ENCODE results near the gene PGAP1.
"Not testable (repeated sequence)": the region's sequence is repeated elsewhere in the genome, so short reads cannot be mapped to it uniquely, and the experiment has no call there.

PGAP1 gene

DNA sequence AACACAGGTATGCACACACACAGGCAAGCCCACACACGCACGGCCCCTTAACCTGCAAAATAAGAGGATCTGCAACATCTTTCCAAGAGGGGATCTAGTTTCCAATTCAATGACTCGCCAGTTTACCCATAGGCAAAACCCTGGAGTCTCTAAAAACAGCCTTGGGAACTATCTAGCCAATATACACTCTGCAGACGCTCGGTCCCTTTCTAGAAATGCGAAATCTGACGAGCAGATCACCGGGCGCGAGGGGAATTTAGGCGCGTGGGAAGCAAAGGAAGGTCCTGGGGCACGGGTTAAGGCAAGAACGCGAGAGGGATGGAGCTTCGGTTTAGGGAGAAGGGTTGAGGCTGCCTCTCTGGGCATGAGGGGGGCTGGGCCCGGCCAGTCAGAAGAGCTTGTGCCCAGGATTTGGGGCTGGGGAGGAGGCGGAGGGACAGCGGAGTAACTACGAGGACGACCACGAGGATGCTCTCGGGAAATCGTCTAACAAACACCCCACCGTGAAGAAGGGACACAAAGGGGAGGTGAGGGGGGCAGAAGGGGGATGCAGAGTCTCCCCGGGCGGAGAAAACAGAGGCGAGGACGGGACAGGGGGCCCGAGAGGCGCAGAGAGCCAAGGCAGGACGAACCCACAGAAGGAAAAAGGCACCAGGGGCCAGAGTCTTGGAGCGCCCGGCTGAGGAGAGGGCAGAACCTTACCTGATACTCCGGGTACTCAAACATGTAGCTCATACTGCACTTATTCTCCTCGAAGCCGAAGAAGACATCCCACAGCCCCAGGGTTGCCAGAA lies 542 bp downstream of the PGAP1 start:
- H3K27ac Mint-ChIP-seq = peak overlapping the region; percentile 96 to 97
- H3K4me3 Mint-ChIP-seq = peak overlapping the region; percentile 90 to 93
- H3K9me3 Mint-ChIP-seq = no peaks in the 10 kb centered on the region
- DNase-seq (peak in 1 of 2 donors; percentile 31), ATAC-seq (peak; percentile 47)
- H3K4me1 Mint-ChIP-seq = peaks cover 39% of the 10 kb centered on the region
- no peaks in the 10 kb centered on the region for H3K27me3 Mint-ChIP-seq

DNA sequence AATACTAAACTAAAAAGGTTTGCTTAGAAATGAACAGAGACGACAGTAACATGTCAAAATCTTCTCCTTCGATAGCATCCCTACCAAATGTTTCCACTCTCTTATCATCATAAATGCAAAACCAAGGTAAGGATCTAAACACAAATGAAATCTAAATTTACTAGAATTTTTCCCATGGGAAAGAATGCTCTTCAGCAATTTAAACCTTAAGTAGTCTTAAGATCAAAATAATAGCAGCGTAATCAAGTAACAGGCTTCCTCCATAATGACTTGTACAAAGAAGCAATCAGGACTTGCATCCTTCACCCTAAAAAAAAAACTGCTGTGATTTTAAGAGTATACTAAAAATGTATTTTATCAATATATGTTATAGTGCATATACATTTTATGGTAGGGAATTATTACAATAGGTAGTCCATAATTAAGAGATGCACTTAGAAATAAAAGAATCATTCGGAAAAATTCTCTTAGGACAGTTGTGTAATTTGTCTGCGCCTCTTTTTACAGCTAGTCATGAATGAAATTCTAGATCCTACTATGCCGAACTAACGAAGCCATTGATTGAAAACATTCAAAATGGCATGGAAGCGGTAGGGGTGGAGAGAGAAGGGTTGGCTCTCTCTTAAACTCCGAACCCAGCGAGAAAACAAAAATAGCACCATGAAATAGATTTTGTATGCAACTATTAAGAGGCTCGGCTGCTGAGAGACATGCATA lies 1.3 kb downstream of the PGAP1 start:
- ATAC-seq = no peak
- DNase-seq = no peak
- H3K9me3 Mint-ChIP-seq = no peaks in the 10 kb centered on the region
- H3K27ac Mint-ChIP-seq = peak overlapping the region; percentile 96 to 97
- peak overlapping the region; percentile 90 to 93 for H3K4me3 Mint-ChIP-seq
- peaks cover 44% of the 10 kb centered on the region for H3K4me1 Mint-ChIP-seq
- no peaks in the 10 kb centered on the region for H3K27me3 Mint-ChIP-seq

DNA sequence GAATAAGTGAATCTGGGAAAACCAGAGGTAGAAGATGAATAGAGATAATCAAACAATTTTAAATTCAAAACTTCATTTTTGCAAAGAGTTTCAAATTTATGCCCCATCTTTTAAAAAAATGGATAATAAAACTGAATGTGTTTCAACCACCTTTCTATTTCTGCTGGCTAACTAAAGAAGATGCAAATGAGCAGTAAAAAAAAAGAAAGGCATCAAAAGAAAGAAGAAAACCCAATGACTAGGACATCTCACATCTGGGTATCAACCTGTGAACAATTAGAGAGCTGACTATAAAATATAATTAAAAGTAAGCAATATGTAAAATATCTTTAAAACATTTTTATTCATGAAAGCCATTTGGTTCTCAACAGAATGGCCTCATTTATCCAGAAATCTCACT lies 2.5 kb downstream of the PGAP1 start:
- no peaks in the 10 kb centered on the region for H3K27me3 Mint-ChIP-seq
- H3K4me1 Mint-ChIP-seq = peaks cover 52% of the 10 kb centered on the region
- peaks cover 0 to 6% of the 10 kb centered on the region in 2 donors for H3K9me3 Mint-ChIP-seq
- ATAC-seq (no peak), DNase-seq (no peak)
- peak overlapping the region; percentile 57 to 93 for H3K4me3 Mint-ChIP-seq
- H3K27ac Mint-ChIP-seq = no peak overlapping the region

DNA sequence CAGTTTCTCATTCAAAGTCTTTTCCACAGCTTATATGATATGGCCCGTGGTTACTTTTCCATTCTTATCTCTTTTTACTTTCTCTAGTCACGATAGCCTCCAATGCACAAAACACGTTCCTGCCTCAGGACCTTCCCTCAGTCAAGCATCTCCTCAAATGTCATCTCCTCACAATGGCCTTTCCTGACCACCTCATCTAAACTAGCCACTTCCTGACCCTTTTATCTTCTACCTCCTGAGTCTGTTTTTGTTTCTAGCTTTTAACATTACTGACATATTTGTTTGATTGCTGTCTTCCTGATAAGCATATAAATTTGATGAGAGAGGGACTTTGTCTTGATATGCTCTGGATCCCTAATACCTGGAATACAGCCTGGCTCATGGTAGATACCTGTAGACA lies 7.6 kb downstream of the PGAP1 start:
- DNase-seq = no peak
- Mint-ChIP-seq H3K9me3 (peaks cover 0 to 23% of the 10 kb centered on the region in 2 donors), H3K27ac (no peak overlapping the region), H3K4me1 (peaks cover 60% of the 10 kb centered on the region), H3K4me3 (no peak overlapping the region), H3K27me3 (no peaks in the 10 kb centered on the region)
- ATAC-seq = no peak

DNA sequence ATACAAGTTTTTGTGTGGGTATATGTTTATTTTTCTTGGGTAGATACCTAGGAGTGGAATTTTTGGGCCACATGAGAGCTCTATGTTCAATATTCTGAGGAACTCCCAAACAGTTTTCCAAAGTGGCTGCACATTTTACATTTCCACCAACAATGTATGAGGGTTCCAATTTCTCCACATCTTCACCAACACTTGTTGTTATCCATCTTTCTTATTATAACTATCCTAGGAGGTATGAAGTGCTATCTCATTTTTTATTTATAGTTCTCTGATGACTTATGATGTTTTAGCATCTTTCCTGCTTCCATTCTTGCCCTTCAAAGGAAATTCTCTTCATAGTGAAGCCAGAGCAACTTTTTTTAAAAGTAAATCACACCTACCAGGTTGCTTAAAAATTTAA lies 8.7 kb downstream of the PGAP1 start:
- ATAC-seq = no peak
- no peak for DNase-seq
- H3K9me3 Mint-ChIP-seq = peaks cover 0 to 23% of the 10 kb centered on the region in 2 donors
- H3K4me3 Mint-ChIP-seq = no peak overlapping the region
- no peaks in the 10 kb centered on the region for H3K27me3 Mint-ChIP-seq
- H3K27ac Mint-ChIP-seq = no peak overlapping the region
- H3K4me1 Mint-ChIP-seq = peaks cover 51% of the 10 kb centered on the region

DNA sequence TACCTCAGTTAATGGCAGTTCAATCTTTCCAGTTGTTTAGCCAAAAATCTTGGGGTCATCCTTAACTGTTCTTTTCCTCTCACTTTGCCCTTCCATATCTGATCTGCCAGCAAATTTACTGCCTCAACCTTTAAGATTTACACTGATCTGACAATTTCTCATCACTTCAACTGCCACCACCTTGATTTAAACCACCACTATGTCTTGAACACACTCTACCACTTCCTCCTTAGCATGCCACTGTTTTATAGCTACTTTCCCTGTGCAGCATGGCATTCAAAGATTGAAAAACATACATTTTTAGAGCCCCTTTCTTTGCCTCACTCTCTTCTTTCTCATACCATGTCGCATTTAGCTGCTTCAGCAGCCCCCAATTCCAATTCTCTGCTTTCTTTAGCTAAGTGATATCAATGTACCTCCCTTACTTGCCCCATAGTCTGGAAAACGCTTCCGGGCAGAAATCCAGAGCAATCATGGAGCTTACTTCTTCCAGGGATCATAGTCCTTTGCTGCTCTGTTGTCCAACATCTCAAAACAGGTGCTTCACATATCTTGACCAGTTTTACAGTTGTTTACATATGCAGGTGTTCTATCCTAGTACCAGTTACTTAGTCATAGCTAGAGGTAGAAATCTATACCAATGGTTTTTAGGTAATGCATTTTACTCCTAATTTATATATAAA lies 10.9 kb downstream of the PGAP1 start:
- ATAC-seq (peak; percentile 82), DNase-seq (no peak)
- Mint-ChIP-seq H3K9me3 (peaks cover 0 to 23% of the 10 kb centered on the region in 2 donors), H3K4me1 (peaks cover 37% of the 10 kb centered on the region), H3K4me3 (peak overlapping the region; percentile 56 to 80), H3K27ac (peak overlapping the region; percentile 1 to 97), H3K27me3 (no peaks in the 10 kb centered on the region)

DNA sequence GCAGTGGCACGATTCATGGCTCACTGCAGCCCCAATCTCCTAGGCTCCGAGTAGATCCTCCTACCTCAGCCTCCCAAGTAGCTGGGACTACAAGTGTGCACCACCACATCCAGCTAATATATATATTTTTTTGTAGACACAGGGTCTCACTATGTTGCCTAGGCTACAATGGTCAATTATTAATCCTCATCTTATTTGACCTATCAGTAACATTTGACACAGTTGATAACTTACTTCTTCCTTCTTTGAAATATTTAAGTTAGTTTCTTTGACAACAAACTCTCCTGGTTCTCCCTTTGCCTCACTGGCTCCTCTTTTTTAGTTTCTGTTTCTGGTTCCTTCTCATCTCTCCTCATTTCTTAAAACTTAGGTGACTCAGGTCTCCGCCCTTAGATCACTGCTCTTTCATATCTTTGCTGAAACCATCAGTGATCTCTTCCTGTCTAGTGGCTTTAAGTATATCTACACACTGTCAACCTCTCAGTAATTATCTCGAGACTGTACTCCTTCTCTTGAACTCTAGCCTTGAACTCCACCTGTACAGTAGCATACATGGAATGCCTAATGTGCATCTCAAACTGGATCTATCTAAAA lies 11.5 kb downstream of the PGAP1 start:
- peak; percentile 99 for ATAC-seq
- no peaks in the 10 kb centered on the region for H3K27me3 Mint-ChIP-seq
- peak overlapping the region; percentile 56 to 80 for H3K4me3 Mint-ChIP-seq
- H3K9me3 Mint-ChIP-seq = peaks cover 0 to 23% of the 10 kb centered on the region in 2 donors
- peaks cover 35% of the 10 kb centered on the region for H3K4me1 Mint-ChIP-seq
- peak in 1 of 2 donors; percentile 44 for DNase-seq
- peak overlapping the region; percentile 1 to 97 for H3K27ac Mint-ChIP-seq

DNA sequence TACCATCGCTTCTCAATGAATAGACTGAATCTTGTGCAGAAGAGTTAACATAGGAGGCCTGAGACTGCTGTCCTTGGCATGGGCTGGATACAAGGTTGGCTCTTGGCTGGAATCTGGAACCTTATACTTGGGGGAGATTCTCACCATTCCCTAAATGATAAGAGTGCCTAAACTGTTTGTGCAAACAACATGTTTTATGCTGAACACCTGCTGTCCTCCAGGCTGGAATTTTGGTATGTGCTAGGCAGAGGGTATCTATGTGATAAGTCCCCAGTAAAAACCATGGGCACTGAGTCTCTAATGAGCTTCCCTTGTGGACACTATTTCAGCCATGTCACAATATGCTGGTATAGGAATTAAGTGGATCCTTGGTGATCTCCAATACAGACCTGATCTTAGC lies 12.8 kb downstream of the PGAP1 start:
- H3K4me1 Mint-ChIP-seq = peaks cover 24% of the 10 kb centered on the region
- no peak overlapping the region for H3K4me3 Mint-ChIP-seq
- peak overlapping the region in 1 of 2 donors; percentile 82 for H3K27ac Mint-ChIP-seq
- no peak for DNase-seq
- no peaks in the 10 kb centered on the region for H3K27me3 Mint-ChIP-seq
- peaks cover 0 to 14% of the 10 kb centered on the region in 2 donors for H3K9me3 Mint-ChIP-seq
- no peak for ATAC-seq

DNA sequence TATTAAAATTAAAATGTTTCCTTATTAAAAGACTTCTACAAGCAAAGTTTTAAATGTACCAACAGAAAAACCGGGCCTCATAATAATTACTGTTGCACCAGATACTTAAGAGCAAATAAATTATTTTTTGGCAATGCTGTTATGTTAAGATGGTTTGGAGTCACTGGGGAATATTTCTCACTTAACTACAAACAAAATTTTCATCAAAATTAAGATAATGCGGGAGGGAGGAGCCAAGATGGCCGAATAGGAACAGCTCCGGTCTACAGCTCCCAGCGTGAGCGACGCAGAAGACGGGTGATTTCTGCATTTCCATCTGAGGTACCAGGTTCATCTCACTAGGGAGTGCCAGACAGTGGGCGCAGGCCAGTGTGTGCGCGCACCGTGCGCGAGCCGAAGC lies 21.1 kb downstream of the PGAP1 start:
- H3K4me1 Mint-ChIP-seq, H3K27me3 Mint-ChIP-seq, H3K9me3 Mint-ChIP-seq, H3K27ac Mint-ChIP-seq, DNase-seq, ATAC-seq: not testable (repeated sequence)
- H3K4me3 Mint-ChIP-seq = peak overlapping the region in 1 of 2 donors; percentile 47

DNA sequence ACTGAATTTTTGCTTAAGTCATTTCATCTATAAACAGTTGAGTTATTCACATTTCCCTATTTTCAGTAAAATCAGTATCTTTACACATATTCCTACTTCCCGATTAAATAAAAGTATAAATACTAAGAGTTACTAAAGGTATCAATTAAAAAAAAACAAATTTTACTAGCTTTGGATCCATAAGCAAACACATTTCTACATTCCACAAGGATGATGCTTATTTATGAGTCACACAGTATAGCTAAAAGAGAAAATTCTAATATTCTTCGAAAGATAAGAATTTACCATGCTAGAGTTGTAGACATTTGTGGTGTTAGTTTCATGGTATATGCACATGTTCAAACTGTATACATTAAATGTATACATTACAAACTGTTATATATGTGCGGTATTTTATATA lies 23.7 kb downstream of the PGAP1 start:
- Mint-ChIP-seq H3K27me3 (no peaks in the 10 kb centered on the region), H3K9me3 (no peaks in the 10 kb centered on the region), H3K4me1 (no peaks in the 10 kb centered on the region), H3K4me3 (no peak overlapping the region), H3K27ac (no peak overlapping the region)
- ATAC-seq = no peak
- DNase-seq = no peak

DNA sequence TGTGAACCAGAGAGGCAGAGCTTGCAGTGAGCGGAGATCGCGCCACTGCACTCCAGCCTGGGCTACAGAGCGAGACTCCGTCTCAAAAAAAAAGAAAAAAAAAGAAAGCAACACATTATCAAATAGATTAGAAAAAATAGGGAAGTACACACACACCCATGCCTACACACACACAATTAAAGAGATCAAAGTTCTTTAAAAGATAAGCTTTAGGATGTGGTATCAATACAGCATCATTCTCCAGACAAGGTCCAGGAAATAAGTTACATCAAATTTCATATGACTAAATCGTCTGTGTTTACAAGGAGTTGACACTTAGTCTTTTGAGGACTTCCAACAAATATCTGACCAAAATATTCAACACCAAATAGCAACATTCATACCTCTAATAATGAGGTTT lies 25.7 kb downstream of the PGAP1 start:
- Mint-ChIP-seq H3K27me3 (no peaks in the 10 kb centered on the region), H3K4me3 (no peak overlapping the region), H3K9me3 (no peaks in the 10 kb centered on the region), H3K27ac (no peak overlapping the region), H3K4me1 (no peaks in the 10 kb centered on the region)
- no peak for ATAC-seq
- DNase-seq = no peak

DNA sequence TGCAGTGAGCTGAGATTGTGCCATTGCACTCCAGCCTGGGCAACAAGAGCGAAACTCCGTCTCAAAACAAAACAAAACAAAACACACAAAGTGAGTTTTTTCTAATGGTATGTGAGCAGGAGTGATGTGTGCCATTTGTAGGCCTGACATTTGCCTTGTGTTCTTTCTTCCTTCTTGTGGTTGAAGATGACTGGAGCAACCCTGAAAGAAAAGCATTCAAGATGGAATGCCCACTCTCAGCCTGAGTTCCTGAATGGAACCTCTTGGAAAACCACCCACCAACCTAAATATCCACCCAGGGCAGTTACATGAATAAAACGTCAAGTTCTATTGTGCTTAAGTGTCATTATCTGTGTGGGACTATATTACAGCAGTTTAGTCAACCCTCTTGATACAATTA lies 26.5 kb downstream of the PGAP1 start:
- Mint-ChIP-seq H3K27me3 (no peaks in the 10 kb centered on the region), H3K4me1 (no peaks in the 10 kb centered on the region), H3K4me3 (no peak overlapping the region), H3K9me3 (no peaks in the 10 kb centered on the region), H3K27ac (no peak overlapping the region)
- ATAC-seq (no peak), DNase-seq (no peak)

DNA sequence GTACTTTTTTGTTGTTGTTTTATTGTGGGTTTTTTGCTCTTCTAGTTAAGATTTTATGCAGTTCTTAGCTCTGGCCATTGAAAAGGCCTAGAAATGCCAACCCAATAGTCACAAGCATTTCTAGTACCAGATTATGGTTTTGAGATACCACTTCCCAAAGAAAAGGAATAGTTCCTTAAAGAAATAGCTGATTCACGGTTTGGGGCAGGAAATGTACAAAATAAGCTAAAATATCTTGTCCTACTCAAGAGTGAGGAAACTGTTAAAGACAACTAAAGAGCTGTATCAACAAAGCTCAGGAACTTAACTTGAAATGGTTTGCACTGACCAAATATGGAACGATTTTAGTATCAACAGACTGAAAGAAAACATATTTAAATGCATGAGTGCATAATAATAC lies 35.4 kb downstream of the PGAP1 start:
- DNase-seq = no peak
- no peak for ATAC-seq
- Mint-ChIP-seq H3K4me3 (no peak overlapping the region), H3K27me3 (no peaks in the 10 kb centered on the region), H3K27ac (no peak overlapping the region), H3K9me3 (no peaks in the 10 kb centered on the region), H3K4me1 (no peaks in the 10 kb centered on the region)

DNA sequence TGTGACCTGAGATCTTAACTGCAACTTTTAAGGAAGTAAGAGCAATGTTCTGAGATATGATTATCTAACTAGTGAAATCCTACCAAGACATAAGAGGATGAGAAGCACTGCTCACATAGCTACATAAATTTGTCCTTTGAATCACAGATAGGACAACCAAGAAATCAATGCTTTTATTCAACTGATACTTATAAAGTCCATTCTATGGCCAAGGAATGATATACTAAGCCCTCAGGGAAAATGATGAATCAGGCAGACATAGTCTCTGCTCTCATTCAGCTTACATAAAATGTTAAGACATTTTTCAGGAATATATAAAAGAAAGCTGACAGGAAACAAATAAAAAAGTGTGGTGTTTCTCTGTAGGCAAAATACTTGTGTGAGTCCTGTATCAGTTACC lies 39.1 kb downstream of the PGAP1 start:
- Mint-ChIP-seq H3K27me3 (no peaks in the 10 kb centered on the region), H3K27ac (no peak overlapping the region), H3K4me1 (no peaks in the 10 kb centered on the region), H3K9me3 (peaks cover 6 to 8% of the 10 kb centered on the region in 2 donors), H3K4me3 (no peak overlapping the region)
- no peak for ATAC-seq
- DNase-seq = no peak

DNA sequence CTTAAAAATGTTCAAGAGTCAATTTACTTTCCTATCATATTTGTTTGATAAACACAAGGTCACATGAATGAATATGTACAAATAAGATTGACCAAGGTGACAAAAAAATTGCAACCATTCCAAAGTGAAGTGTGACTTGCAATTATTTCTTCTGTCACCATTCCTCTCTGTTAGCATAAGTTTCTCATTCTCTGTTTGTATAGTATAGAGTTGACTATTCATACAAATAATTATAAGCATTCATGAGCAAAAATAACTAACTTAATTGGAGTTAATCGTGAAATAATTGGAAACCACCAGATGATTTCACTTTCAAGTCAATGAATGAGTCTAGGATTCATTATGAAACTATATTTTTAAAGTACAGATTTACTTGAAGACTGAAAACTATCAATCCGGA lies 42.1 kb downstream of the PGAP1 start:
- peaks cover 9 to 10% of the 10 kb centered on the region in 2 donors for H3K9me3 Mint-ChIP-seq
- H3K27ac Mint-ChIP-seq = no peak overlapping the region

More for the DNA sequence above, 42.1 kb downstream of the PGAP1 start:
- ATAC-seq (no peak), DNase-seq (no peak)
- no peaks in the 10 kb centered on the region for H3K4me1 Mint-ChIP-seq
- no peaks in the 10 kb centered on the region for H3K27me3 Mint-ChIP-seq
- no peak overlapping the region for H3K4me3 Mint-ChIP-seq

Data from stimulated activated naive CD8-positive, alpha-beta T cell treated with anti-CD3 and anti-CD28 coated beads, Interleukin-15, amount 100 ng/mL, for 72 hours (primary cell).